ENCODE results near the gene DRD1. TPM values are rescaled to one million over a fixed set of nuclear protein-coding genes. Genes with fewer than 3 reads are reported as not detected.

The DRD1 gene
- total and polyA plus RNA-seq, 2 of the 4 experiments (the other 2 are of a cell fraction), result 0.18 to 0.19 TPM

GRCh38 chr5:175483337-175483736, 39.4 kb upstream of the DRD1 start:
- Histone ChIP-seq H3K23ac (ENCODE audit: low read depth, low read length) (no peak overlapping the region), H2BK15ac (ENCODE audit: low read depth, low read length) (no peak overlapping the region), H2BK120ac (ENCODE audit: low read depth, low read length) (no peak overlapping the region), H3K9ac (ENCODE audit: low read depth, low read length) (no peak overlapping the region), H2AK9ac (replicated peaks; ENCODE audit: low read depth, low read length, poor library complexity) (no peak overlapping the region), H3K4me1 (ENCODE audit: control insufficient read depth, insufficient read depth, low read length) (peaks cover 5% of the 10 kb centered on the region), H2AFZ (replicated peaks; ENCODE audit: low read length, poor library complexity) (no peak overlapping the region), H4K91ac (ENCODE audit: insufficient read depth, low read depth, low read length) (no peak overlapping the region), H4K20me1 (ENCODE audit: insufficient read depth, low read length) (peaks cover 57% of the 10 kb centered on the region), H4K8ac (ENCODE audit: low read depth in 2 of 2, low read length in 2 of 2) (no peak overlapping the region), H2BK20ac (ENCODE audit: low read depth, low read length) (no peak overlapping the region), H3K79me1 (ENCODE audit: low read depth in 1 of 2, low read length in 2 of 2) (peaks cover 19 to 55% of the 10 kb centered on the region in 2 experiments), H3K9me3 (ENCODE audit: control insufficient read depth, insufficient read depth, low read length) (no peaks in the 10 kb centered on the region), H4K5ac (ENCODE audit: low read depth, low read length) (no peak overlapping the region), H3K27ac (ENCODE audit: insufficient read depth, low read length) (no peak overlapping the region), H3K4me3 (ENCODE audit: insufficient read depth, low read depth, low read length) (no peak overlapping the region), H3K9me1 (ENCODE audit: insufficient read depth, low read length) (peaks cover 26% of the 10 kb centered on the region; the same call in 1 of the 2 replicates), H3K27me3 (ENCODE audit: control insufficient read depth, insufficient read depth, low read length) (no peaks in the 10 kb centered on the region), H3K36me3 (ENCODE audit: control insufficient read depth, insufficient read depth, low read length) (peaks cover 29% of the 10 kb centered on the region), H2BK5ac (ENCODE audit: low read depth, low read length, poor library complexity, severe bottlenecking) (no peak overlapping the region), H3K18ac (ENCODE audit: low read depth, low read length) (no peak overlapping the region), H3K56ac (ENCODE audit: extremely low read depth, insufficient read depth, low read length) (no peak overlapping the region), H2AK5ac (ENCODE audit: low read depth, low read length) (no peak overlapping the region), H3K4ac (ENCODE audit: low read depth, low read length) (no peak overlapping the region), H3K14ac (replicated peaks; ENCODE audit: low read depth, low read length) (no peak overlapping the region), H3K4me2 (ENCODE audit: low read depth, low read length) (no peak overlapping the region)
- ChIA-PET CTCF (no interaction called here), POLR2A (ENCODE audit: unreplicated experiment) (no interaction called here)
- BruUV-seq (replicated peaks), result no TSS peak
- DNase-seq (no peak), ATAC-seq (ENCODE audit: low read depth) (no peak)
- TF ChIP-seq FOS (IDR thresholded peaks at IDR 0.05; ENCODE audit: low read depth, low read length) (no peak), BHLHE40 (IDR thresholded peaks at IDR 0.05; ENCODE audit: low read depth, low read length) (no peak), CEBPB (IDR thresholded peaks at IDR 0.05; ENCODE audit: low read depth, low read length) (no peak), RAD21 (IDR thresholded peaks at IDR 0.05; ENCODE audit: low read length) (no peak), RFX5 (IDR thresholded peaks at IDR 0.05; ENCODE audit: low read depth, low read length) (no peak), CTCF (conservative IDR thresholded peaks at IDR 0.05; ENCODE audit: low read depth, low read length) (no peak), POLR2A (IDR thresholded peaks at IDR 0.05; ENCODE audit: low read depth, low read length) (no peak)
- WGBS, 2 experiments (ENCODE audit: extremely low coverage in 2 of 2, insufficient read length in 1 of 2), result 86 to 100% methylated on average over 1 to 7 of the region's 8 CpGs
- intact Hi-C loops (cut with micrococcal nuclease) (no loop called here), dilution Hi-C loops (cut with HindIII; ENCODE audit: low sequenced_read_pairs, unreplicated experiment) (no loop called here), in situ Hi-C loops (cut with MboI; ENCODE audit: low sequenced_read_pairs) (no loop called here)

Data from IMR-90 (cell line).